Measurements from ENCODE around the gene TMCC1. TPM values are rescaled to one million over a fixed set of nuclear protein-coding genes. Genes with fewer than 3 reads are reported as not detected.
"Not testable (repeated sequence)": the region's sequence is repeated elsewhere in the genome, so short reads cannot be mapped to it uniquely, and the experiment has no call there.

TMCC1 gene
- polyA plus RNA-seq, 1 donor = 16.8 TPM

DNA sequence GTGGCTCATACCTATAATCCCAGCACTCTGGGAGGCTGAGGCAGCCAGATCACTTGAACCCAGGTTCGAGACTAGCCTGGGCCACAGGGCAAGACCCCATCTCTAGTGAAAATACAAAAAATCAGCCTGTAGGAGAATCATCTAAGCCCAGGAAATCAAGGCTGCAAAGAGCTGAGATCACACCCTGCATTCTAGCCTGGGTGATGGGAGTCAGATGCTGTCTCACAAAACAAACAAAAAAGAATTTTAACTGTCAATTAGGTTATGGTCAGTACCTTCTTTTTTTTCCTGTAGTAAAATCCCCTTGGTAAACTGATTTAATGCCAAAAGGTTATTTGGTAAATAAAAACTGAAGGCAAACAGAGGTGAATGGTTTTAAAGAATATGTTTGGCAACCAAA is 29.0 kb downstream of the TMCC1 start:
- no peaks in the 10 kb centered on the region for H3K9me3 ChIP-seq (ENCODE audit: control insufficient read depth, low read depth, low read length)
- H3K27me3 ChIP-seq (ENCODE audit: control insufficient read depth, insufficient read depth, low read length) = no peaks in the 10 kb centered on the region
- H3K36me3 ChIP-seq (ENCODE audit: control insufficient read depth, insufficient read depth, low read length) = peaks cover 9% of the 10 kb centered on the region
- no CpG with 5 or more reads among the region's 1 CpG for WGBS (ENCODE audit: insufficient coverage, low lambda C conversion rate)
- no peak overlapping the region for H3K27ac ChIP-seq (ENCODE audit: low read length)
- H3K4me3 ChIP-seq (ENCODE audit: low read length) = no peak overlapping the region
- DNase-seq = no peak
- no peaks in the 10 kb centered on the region for H3K4me1 ChIP-seq (ENCODE audit: control insufficient read depth, insufficient read depth, low read length)

DNA sequence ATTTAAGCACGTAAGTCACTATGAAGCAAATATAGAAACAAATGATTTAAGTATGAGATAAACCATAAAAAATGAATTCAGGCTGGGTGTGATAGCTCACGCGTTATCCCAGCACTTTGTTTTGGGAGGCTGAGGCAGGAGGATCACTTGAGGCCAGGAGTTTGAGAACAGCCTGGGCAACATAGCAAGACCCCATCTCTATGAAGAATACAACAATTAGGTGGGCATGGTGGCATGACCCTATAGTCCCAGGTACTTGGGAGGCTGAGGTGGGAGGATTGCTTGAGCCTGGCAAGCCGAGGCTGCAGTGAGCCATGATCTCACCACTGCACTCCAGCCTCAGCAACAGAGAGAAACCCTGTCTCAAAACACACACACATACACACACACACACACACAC is 34.2 kb downstream of the TMCC1 start:
- no peak for DNase-seq
- H3K4me3 ChIP-seq (ENCODE audit: low read length) = no peak overlapping the region
- H3K27ac ChIP-seq (ENCODE audit: low read length) = no peak overlapping the region
- H3K4me1 ChIP-seq (ENCODE audit: control insufficient read depth, insufficient read depth, low read length) = no peaks in the 10 kb centered on the region
- H3K9me3 ChIP-seq (ENCODE audit: control insufficient read depth, low read depth, low read length) = no peaks in the 10 kb centered on the region
- H3K36me3 ChIP-seq (ENCODE audit: control insufficient read depth, insufficient read depth, low read length) = peaks cover 10% of the 10 kb centered on the region
- WGBS (ENCODE audit: insufficient coverage, low lambda C conversion rate) = 100% methylated on average over 3 of the region's 4 CpGs
- H3K27me3 ChIP-seq (ENCODE audit: control insufficient read depth, insufficient read depth, low read length) = no peaks in the 10 kb centered on the region

DNA sequence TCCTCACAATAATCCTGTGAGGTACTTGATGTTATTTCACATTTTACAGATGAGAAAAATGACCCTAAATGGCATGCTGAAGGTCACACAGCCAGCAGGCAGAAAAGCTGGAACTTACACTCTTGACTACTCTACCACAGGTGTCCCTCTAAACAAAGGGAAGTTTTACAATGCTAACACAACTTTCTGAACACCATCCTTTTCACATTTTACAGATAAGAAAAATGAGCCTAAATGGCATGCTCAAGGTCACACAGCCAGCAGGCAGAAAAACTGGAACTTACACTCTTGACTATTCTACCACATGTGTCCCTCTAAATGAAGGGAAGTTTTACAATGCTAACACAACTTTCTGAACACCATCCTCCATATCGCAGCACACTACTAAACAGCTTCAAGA is 35.6 kb downstream of the TMCC1 start:
- H3K27me3 ChIP-seq (ENCODE audit: control insufficient read depth, insufficient read depth, low read length) = no peaks in the 10 kb centered on the region
- H3K27ac ChIP-seq (ENCODE audit: low read length) = no peak overlapping the region
- 100% methylated on average over 1 of the region's 1 CpG for WGBS (ENCODE audit: insufficient coverage, low lambda C conversion rate)
- H3K9me3 ChIP-seq (ENCODE audit: control insufficient read depth, low read depth, low read length) = no peaks in the 10 kb centered on the region
- H3K4me3 ChIP-seq (ENCODE audit: low read length) = no peak overlapping the region
- peaks cover 10% of the 10 kb centered on the region for H3K36me3 ChIP-seq (ENCODE audit: control insufficient read depth, insufficient read depth, low read length)
- DNase-seq = no peak
- H3K4me1 ChIP-seq (ENCODE audit: control insufficient read depth, insufficient read depth, low read length) = no peaks in the 10 kb centered on the region

DNA sequence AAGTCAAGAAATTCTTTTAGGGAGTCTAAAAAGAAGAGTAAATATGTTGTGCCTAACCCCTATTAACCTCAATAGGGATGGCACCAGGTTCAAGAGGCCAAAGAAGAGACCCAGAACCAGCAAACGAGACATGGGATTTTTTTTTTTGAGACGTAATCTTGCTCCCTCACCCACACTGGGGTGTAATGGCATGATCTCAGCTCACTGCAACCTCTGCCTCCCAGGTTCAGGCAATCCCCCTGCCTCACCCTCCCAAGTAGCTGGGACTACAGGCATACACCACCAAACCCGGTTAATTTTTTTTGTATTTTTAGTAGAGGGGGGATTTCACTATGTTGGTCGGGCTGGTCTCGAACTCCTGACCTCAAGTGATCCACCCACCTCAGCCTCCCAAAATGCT is 36.7 kb downstream of the TMCC1 start:
- H3K4me3 ChIP-seq (ENCODE audit: low read length); H3K36me3 ChIP-seq (ENCODE audit: control insufficient read depth, insufficient read depth, low read length); H3K9me3 ChIP-seq (ENCODE audit: control insufficient read depth, low read depth, low read length); H3K27ac ChIP-seq (ENCODE audit: low read length); H3K27me3 ChIP-seq (ENCODE audit: control insufficient read depth, insufficient read depth, low read length); DNase-seq; H3K4me1 ChIP-seq (ENCODE audit: control insufficient read depth, insufficient read depth, low read length): not testable (repeated sequence)
- no CpG with 5 or more reads among the region's 5 CpGs for WGBS (ENCODE audit: insufficient coverage, low lambda C conversion rate)

DNA sequence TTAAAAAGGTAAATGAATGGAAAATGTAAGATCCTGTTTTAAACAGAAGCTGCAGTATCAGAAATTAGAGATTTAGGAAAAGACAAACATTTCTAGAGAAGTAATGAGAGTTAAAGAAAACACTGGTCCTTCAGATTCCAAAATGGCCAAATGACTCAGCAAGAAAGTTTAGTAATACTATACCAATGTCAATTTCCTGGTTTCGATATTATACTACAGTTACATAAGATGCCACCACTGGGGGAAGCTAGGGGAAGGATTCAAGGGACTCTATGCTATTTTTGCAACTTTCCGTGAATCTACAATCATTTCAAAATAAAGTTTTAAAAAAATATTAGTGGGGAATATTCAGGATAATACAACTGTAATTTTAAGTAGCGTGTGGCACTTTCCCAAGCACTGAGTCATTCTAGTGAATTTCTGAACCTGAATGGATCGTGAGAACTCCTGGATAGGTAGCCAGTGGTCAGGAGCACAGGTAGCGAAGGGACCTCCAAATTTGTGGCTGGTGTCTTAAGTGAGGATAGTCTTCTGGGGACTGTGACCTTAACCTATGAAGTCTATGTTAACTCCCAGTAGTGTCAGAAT is 37.6 kb downstream of the TMCC1 start:
- no peaks in the 10 kb centered on the region for H3K27me3 ChIP-seq (ENCODE audit: control insufficient read depth, insufficient read depth, low read length)
- H3K9me3 ChIP-seq (ENCODE audit: control insufficient read depth, low read depth, low read length) = no peaks in the 10 kb centered on the region
- no peak for DNase-seq
- no peak overlapping the region for H3K27ac ChIP-seq (ENCODE audit: low read length)
- no peak overlapping the region for H3K4me3 ChIP-seq (ENCODE audit: low read length)
- H3K36me3 ChIP-seq (ENCODE audit: control insufficient read depth, insufficient read depth, low read length) = peaks cover 12% of the 10 kb centered on the region
- WGBS (ENCODE audit: insufficient coverage, low lambda C conversion rate) = 80% methylated on average over 1 of the region's 5 CpGs
- no peaks in the 10 kb centered on the region for H3K4me1 ChIP-seq (ENCODE audit: control insufficient read depth, insufficient read depth, low read length)

DNA sequence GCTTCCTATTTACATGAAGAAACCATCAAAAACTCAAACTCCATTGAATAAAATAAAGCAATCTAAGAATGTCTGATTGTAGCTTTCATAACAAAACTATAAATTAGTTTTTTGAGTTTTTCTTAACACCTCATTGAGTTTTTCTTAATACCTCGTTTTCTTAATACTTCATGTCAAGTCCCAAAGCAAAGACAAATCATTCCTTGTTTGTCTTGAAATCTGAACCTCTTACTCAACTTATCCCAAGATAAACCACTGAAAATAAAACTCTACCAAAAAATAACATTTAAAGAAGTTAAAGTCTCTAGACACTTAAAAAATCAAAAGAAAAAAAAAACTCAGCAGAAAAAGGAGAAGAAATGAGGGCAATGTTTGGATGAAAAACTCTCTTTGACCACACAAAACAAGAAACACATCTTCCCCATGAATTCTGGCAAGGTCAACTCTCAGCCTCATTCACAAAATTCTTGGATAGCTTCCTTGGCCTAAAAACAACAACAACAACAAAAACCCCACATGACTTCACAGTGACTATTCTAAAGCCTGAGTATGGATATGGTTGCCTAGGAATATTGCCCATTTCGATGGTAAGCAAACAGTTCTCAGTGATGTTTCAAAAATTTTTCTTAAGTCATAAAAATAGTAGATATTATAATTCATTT is 38.2 kb downstream of the TMCC1 start:
- Histone ChIP-seq H3K36me3 (ENCODE audit: control insufficient read depth, insufficient read depth, low read length) (peaks cover 13% of the 10 kb centered on the region), H3K4me3 (ENCODE audit: low read length) (no peak overlapping the region), H3K27ac (ENCODE audit: low read length) (no peak overlapping the region), H3K27me3 (ENCODE audit: control insufficient read depth, insufficient read depth, low read length) (no peaks in the 10 kb centered on the region), H3K9me3 (ENCODE audit: control insufficient read depth, low read depth, low read length) (no peaks in the 10 kb centered on the region), H3K4me1 (ENCODE audit: control insufficient read depth, insufficient read depth, low read length) (no peaks in the 10 kb centered on the region)
- no peak for DNase-seq
- WGBS (ENCODE audit: insufficient coverage, low lambda C conversion rate) = 93% methylated on average over 2 of the region's 2 CpGs

DNA sequence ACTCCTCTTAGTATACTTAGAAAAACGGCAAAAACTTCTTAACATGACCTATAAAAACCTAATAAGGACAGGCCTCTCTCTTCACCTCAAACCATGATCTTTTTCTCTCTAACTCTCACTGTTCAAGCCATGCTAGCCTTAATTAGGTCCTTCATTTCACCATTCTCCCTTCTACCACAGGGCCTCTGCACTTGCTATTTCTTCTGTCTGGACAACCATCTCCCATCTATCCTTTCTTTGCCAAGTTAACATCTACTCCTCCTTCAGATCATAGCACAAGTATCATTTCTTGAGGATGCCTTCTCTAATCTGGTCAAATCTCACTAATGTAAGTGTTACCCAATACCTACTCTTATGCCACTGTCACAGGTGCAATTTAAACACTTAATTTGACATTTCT is 39.1 kb downstream of the TMCC1 start:
- Histone ChIP-seq H3K36me3 (ENCODE audit: control insufficient read depth, insufficient read depth, low read length) (peaks cover 13% of the 10 kb centered on the region), H3K9me3 (ENCODE audit: control insufficient read depth, low read depth, low read length) (no peaks in the 10 kb centered on the region), H3K27ac (ENCODE audit: low read length) (no peak overlapping the region), H3K4me3 (ENCODE audit: low read length) (no peak overlapping the region), H3K4me1 (ENCODE audit: control insufficient read depth, insufficient read depth, low read length) (no peaks in the 10 kb centered on the region), H3K27me3 (ENCODE audit: control insufficient read depth, insufficient read depth, low read length) (no peaks in the 10 kb centered on the region)
- WGBS (ENCODE audit: insufficient coverage, low lambda C conversion rate) = no CpG with 5 or more reads among the region's 1 CpG
- DNase-seq = no peak

DNA sequence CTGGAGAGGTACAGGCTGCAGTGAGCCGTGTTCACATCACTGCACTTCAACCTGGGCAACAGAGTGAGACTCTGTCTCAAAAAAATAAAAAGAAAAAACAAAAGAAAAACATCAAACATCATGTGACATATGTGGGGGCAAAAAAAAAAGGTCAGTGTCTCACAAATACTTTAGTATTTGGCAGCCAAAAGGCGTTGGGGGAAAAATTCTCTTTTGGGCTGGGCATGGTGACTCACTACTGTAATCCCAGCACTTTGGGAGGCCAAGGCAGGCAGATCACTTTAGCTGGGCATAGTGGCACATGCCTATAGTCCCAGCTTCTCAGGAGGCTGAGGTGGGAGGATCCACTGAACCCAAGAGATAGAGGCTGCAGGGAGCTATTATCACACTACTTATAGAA is 47.6 kb downstream of the TMCC1 start:
- no peaks in the 10 kb centered on the region for H3K9me3 ChIP-seq (ENCODE audit: control insufficient read depth, low read depth, low read length)
- no peak overlapping the region for H3K4me3 ChIP-seq (ENCODE audit: low read length)
- no peaks in the 10 kb centered on the region for H3K4me1 ChIP-seq (ENCODE audit: control insufficient read depth, insufficient read depth, low read length)
- H3K27ac ChIP-seq (ENCODE audit: low read length) = no peak overlapping the region
- WGBS (ENCODE audit: insufficient coverage, low lambda C conversion rate) = 100% methylated on average over 1 of the region's 2 CpGs
- DNase-seq = no peak
- H3K27me3 ChIP-seq (ENCODE audit: control insufficient read depth, insufficient read depth, low read length) = no peaks in the 10 kb centered on the region
- peaks cover 3% of the 10 kb centered on the region for H3K36me3 ChIP-seq (ENCODE audit: control insufficient read depth, insufficient read depth, low read length)

DNA sequence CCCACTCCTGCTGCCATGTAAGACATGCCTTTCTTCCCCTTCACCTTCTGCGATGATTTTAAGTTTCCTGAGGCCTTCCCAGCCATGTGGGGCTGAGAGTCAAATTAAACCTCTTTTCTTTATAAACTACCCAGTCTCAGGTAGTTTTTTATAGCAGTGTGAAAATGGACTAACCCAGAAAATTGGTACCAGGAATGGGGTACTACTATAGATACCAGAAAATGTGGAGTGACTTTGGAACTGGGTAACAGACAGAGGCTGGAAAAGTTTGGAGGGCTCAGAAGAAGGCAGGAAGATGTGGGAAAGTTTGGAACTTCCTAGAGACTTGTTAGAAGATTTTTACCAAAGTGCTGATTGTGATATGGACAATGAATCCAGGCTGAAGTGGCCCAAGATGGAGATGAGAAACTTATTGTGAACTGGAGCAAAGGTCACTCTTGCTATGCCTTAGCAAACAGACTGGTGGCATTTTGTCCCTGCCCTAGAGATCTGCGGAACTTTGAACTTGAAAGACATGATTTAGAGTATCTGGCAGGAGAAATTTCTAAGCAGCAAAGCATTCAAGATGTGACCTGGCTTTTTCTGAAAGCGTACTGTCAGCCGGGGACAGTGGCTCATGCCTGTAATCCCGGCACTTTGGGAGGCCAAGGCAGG is 52.7 kb downstream of the TMCC1 start:
- Histone ChIP-seq H3K9me3 (ENCODE audit: control insufficient read depth, low read depth, low read length) (no peaks in the 10 kb centered on the region), H3K4me3 (ENCODE audit: low read length) (no peak overlapping the region), H3K27me3 (ENCODE audit: control insufficient read depth, insufficient read depth, low read length) (no peaks in the 10 kb centered on the region), H3K36me3 (ENCODE audit: control insufficient read depth, insufficient read depth, low read length) (no peaks in the 10 kb centered on the region), H3K4me1 (ENCODE audit: control insufficient read depth, insufficient read depth, low read length) (peaks cover 5% of the 10 kb centered on the region), H3K27ac (ENCODE audit: low read length) (peak overlapping the region; percentile 36)
- peak; percentile 33 to 70 for DNase-seq
- 100% methylated on average over 1 of the region's 5 CpGs for WGBS (ENCODE audit: insufficient coverage, low lambda C conversion rate)

DNA sequence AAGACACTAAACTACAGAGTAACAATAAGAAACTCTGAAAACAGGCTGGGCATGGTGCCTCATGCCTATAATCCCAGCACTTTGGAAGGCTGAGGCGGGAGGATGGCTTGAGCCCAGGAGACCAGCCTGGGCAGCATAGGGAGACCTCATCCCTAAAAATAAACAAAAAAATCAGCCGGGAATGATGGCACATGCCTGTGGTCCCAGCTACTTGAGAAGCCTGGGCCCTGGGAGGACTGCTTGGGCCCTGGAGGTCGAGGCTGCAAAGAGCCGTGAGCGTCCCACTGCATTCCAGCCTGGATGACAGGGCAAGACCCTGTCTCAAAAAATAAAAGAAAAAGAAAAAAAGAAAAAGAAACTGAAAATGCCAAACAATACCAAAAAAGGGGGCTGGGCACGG is 55.4 kb downstream of the TMCC1 start:
- H3K36me3 ChIP-seq (ENCODE audit: control insufficient read depth, insufficient read depth, low read length) = no peaks in the 10 kb centered on the region
- no peak overlapping the region for H3K4me3 ChIP-seq (ENCODE audit: low read length)
- H3K4me1 ChIP-seq (ENCODE audit: control insufficient read depth, insufficient read depth, low read length) = peaks cover 5% of the 10 kb centered on the region
- no CpG with 5 or more reads among the region's 6 CpGs for WGBS (ENCODE audit: insufficient coverage, low lambda C conversion rate)
- no peaks in the 10 kb centered on the region for H3K9me3 ChIP-seq (ENCODE audit: control insufficient read depth, low read depth, low read length)
- no peaks in the 10 kb centered on the region for H3K27me3 ChIP-seq (ENCODE audit: control insufficient read depth, insufficient read depth, low read length)
- H3K27ac ChIP-seq (ENCODE audit: low read length) = no peak overlapping the region
- no peak for DNase-seq

All from large intestine (tissue), 3 donors.